ENCODE measurements around the gene EDA2R.

- TF ChIP-seq GATA2 (IDR thresholded peaks at IDR 0.05; ENCODE audit: low read depth, low read length) (no peak), GATA3 (IDR thresholded peaks at IDR 0.05; ENCODE audit: low read depth, low read length) (no peak)
Measured at GRCh38 chrX:66602381-66602938, 36.4 kb downstream of the EDA2R start.

All from SH-SY5Y (cell line).